NCI-H1092 (cell line): ENCODE data around the gene HGF.
"Not testable (repeated sequence)": the region's sequence is repeated elsewhere in the genome, so short reads cannot be mapped to it uniquely, and the experiment has no call there.

Experiments
- DNase-seq: peaks from one replicate; lab custom pipeline; 2025; lab: John Stamatoyannopoulos, UW

HGF gene

GRCh38 chr7:81769891-81770727 lies at the start of gene HGF:
TSS of gene HGF (minus strand) at chr7:81770047. CDS start at chr7:81769971, 76 bp downstream.
- DNase-seq, result no peak

DNA sequence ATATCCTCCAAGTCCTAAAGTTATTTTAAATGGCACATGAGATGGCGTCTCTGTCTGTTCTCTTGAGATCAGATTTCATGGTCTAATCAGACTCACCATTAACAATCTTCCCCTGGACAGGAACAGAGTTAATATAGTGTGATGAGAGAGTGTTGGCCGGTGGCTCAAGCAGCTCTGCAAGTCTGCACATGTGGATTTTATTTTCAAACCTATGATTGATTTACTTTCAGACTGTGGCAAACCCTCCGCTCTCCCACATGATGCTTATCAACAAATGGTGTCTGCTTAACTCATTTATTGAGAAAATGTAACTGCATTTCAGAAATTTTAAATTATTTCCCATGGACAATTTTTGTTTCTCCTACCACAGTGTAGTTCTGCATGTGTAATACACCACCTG lies 46.5 kb upstream of the HGF start:
- DNase-seq, result no peak

DNA sequence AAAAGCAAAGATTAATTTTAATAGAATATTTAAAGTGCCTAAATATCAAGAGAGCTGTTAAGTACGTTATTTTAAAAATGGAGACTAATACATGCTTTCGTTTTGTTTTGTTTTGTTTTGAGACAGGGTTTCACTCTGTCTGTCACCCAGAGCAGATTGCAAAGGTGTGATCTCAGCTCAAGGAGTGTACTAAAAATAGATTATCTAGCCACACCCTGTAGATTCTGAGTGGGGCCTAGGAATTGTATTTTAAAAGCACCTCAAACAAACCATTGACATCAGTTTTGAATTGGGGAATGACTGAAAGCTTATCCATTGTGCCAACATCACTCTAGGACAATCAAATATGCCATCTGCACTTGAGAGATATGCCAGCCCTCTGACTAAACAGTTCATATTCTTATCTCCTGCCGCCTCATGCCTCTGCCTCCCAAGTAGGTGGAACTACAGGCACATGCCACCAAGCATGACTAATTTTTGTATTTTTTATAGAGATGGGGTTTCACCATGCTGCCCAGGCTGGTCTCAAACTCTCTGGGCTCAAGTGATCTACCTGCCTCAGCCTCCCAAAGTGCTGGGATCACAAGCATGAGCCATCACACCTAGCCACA lies 43.1 kb upstream of the HGF start:
- DNase-seq, result not testable (repeated sequence)

GRCh38 chr7:81811956-81812865 lies 42.4 kb upstream of the HGF start:
- no peak for DNase-seq

DNA sequence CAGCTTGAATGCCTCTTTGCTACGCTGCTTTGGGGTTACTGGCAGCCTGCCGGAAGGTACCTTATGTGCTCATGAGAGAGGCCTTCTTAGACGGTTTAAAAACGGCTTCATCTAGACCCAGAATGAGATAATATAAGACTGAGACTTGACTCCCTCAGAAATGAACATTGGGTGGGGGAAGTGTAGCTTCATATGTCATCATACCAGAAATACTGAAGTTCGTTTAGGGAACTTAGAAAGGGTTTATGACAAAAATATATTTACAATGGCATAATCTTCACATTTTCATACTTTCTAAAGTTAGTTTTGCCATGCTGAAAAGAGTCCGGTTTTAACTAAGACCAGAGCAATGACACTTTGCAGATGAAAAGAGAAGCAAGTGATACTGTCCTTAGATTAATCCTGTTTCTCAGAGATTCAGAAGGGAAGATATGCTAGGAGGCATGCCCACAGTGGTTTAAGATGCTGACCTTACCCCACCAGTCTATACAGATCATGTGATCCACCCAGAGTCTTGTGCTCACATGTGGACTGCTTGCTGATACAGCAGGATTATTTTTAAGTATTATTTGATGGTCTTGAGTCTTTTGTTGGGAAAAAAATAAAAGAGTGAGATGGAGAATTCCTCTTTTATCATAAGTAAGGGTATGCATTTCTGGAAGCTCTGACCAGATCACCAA lies 40.8 kb upstream of the HGF start:
- no peak for DNase-seq

- DNase-seq, result not testable (repeated sequence)
These were observed 38.5 kb upstream of the HGF start for GRCh38 chr7:81808310-81808709.

DNA sequence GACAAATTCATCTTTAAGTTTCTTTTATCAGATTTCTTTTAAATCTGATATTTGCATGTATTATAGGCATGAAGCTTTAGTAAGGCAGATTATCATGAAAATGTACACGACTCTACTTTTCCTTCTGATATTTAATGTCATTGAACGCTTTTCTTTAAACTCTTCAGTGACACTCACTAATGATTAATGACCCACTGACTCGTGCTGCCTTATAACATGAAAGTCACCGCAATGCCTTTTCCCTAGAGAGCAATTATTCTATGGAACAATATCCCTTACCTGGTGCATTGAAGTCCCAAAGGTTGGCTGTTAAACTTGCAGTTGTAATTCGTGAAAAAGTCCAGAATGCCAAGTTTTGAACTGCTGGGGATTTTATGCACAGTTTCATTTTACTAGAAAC lies 33.4 kb upstream of the HGF start:
- DNase-seq, result no peak

GRCh38 chr7:81802251-81802650 lies 32.4 kb upstream of the HGF start:
- no peak for DNase-seq

DNA sequence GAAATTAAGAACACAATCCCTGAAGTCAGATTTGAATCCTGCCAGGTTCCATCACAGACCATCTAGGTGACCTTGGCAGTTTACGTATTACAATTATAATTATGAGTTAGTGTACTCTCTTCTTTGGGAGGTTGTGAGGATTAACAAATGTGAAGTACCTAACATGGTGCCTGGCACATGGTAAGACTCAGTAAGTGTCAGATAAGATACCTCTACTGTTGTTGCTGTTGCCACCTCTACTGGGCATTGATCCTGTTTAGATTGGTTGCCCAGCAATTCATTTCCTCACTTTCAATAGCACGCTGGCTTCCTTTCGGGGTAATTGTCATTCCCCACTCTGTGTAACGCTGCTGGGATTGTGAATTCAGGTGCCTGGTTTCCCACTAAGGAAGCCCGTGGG lies 31.7 kb upstream of the HGF start:
- no peak for DNase-seq

GRCh38 chr7:81791568-81792518 lies 22.0 kb upstream of the HGF start:
- no peak for DNase-seq

DNA sequence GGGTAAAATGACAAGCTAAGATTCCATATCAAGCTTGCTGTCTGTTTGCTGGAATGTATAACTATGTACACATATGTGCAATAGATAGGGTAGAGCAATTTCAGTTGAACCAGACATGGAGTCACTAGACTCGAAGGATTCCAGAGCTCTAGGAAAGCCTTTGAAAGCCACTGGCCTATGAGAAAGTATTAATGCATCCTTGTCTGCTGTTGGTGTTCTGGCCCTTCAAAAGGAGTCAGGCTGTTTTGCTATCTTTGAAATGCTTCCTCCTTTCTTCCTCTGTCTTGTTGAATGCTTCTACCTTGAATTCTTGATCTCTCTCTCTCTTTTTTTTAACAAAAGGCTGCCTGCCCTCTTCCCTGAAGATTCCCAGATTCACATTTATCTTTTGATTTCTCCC lies 20.8 kb upstream of the HGF start:
- DNase-seq, result no peak

- no peak for DNase-seq
These were observed 20.3 kb upstream of the HGF start for GRCh38 chr7:81790120-81790500.

DNA sequence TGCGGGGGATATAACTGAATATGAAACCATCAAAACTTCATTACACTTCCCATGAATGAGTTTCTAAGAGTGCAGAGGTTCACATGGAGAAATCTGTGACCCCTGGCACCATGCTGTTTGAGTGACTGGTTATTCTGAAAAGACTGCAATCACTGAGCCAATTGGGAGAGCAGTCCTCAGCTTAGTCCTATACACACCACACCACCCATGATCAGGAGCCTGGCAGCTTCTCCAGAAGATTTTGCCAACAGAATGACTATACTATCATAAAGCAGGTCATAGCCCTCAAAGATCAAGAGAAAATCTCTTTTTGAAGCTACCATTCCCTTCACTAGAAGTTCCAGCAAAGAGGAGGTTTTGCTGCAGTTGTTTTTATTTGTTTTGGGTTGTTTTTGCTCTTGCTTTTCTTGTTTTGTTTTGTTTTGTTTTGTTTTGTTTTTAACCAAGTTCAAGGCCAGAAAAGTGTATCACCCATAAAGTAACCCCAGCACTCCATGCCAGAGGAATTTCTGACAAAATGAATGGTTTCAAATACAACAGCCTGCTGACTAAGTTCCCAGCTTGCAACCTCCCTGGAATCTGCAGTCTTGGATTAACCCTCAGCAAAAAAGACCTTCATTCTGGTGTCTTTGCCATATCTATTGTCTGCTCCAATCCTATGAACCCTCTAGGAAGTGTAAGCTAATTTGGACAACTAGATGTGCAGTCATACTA lies 19.7 kb upstream of the HGF start:
- no peak for DNase-seq

GRCh38 chr7:81788246-81788645 lies 18.4 kb upstream of the HGF start:
- no peak for DNase-seq

DNA sequence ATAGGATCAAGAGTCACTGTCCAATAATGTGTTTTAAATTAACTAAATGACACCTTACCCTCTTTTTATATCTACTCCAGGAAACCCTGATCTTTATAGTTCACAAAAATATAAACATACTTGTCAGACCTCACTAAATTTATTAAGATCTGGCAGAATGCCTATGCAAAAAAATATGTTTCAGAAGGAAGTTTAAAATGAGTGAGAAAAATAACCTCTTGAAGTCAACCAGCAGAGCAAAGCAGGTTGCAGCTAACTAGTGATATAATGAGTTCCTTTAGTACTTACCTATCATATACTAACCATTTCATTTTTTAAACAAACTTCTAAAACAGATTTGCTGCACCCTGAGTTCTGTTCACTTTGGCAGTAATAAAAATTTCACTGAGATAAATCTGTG lies 14.0 kb upstream of the HGF start:
- DNase-seq, result no peak

DNA sequence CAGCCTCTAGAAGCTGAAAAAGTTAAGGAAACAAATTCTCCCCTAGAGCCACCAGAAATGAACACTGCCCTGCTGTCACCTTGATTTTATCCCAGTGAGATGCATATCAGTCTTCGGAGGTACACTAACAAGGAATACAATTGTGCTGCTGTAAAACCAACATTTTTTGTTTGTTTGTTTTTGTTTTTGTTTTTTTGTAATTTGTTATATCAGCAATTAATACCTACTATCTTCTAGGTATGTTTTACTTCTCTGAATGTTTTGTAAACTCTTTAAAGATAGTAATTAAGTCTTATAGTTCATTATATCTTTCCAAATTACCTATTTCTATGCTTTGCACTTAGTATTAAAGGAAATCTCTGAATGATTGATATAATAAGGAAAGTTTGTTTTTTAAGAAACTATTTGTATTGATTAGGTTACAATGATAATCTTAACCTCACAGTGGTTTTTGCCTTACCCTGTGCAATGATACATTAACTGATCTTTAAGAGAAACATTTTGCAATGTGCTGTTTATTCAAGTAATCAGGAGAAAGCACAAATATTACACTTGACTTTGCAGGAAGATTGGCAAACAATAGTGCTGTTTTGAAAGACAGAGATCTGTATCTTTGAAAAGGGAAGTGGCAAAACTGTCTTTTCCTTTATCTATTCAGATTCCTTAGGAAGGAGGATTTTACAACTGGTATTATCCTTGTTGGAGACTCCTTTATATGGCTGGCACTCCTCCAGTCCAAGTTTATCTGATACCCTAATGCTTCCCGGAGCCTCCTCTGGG lies 11.3 kb upstream of the HGF start:
- DNase-seq, result no peak

- DNase-seq, result no peak
These were observed 9.9 kb upstream of the HGF start for GRCh38 chr7:81779706-81780105.

DNA sequence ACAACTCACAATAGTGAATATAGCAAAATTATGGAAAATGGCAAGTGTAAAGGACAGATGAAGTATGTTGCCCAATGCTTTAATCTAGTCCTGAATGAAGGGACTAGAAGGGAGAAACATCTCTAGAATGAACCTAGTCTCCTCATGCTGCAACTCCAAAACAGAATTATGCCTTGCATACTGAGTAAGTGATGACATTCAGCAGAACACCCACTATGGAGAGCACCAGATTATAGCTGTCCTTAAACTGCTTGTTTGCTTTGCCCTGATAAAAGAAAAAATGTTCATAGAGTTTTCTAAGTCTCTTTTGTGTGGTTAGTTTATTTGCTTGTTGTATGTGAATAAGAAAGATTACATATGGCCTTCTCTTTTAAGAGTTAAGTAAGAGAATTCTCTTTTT lies 7.8 kb upstream of the HGF start:
- DNase-seq, result no peak

DNA sequence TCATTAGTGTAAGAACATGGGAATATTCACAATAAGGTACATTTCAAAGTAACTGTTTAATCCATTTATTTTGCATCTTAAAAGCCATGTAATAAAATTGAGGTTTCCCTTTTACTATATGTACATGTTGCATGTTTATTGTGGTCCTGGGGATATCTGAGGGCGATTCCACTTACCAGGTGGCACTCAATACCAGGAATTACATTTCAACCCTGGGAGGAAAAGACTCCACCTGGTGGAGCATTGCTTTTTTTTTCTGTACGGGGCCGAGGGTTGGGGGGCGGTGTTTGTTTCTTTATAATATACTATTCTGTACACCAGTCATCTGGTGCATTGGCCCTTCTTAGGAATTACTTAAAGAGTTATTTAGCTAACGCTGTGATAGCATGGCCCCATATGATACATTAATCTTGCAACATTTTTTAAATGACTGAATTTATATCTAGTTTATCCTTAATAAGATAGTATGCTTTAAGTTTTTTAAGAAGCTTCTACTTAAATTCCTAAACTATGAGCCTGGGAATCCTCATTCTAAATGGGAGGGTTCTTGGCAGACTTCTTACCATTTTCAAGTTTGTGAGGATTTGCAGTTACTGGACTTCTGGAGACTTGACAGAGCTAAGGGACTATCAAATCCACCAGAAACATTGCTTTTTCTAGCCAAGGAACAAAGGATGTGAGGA lies 7.2 kb upstream of the HGF start:
- DNase-seq, result no peak
